Natural killer cell (primary cell): ENCODE results near the gene CRYBB3. TPM values are rescaled to one million over a fixed set of nuclear protein-coding genes. Genes with fewer than 3 reads are reported as not detected.

Source experiments
- ATAC-seq, 3 donors: fragments of 150-1000 bp in 2 of 3; fragments of 200-7000 bp in 1 of 3; cut with Tn5 transposase; 1 replicate in 1 of 3; 2 replicates in 2 of 3; pipeline ENCODE4 v1.10.0; 2021; ENCODE audit warnings: mild to moderate bottlenecking in 2 of 3, moderate library complexity in 2 of 3
- DNase-seq, 2 donors: peaks; one replicate each; pipeline versions ENCODE4 v3.0.0 to v3.0.0-alpha.2; 2013 to 2021; ENCODE audit warnings: mixed read lengths in 1 of 2
- H3K27ac ChIP-seq: one replicate; pipeline ENCODE4 v1.5.1; 2013; ENCODE audit warnings: mild to moderate bottlenecking, low read length
- H3K27me3 ChIP-seq: one replicate; pipeline ENCODE4 v1.6.1; 2013; ENCODE audit warnings: low read length; ENCODE audit not compliant: control insufficient read depth, insufficient read depth
- H3K36me3 ChIP-seq: one replicate; pipeline ENCODE4 v1.6.1; 2013; ENCODE audit warnings: low read length; ENCODE audit not compliant: control insufficient read depth, insufficient read depth
- H3K4me1 ChIP-seq: one replicate; pipeline ENCODE4 v1.6.1; 2013; ENCODE audit warnings: low read length; ENCODE audit not compliant: control insufficient read depth, insufficient read depth
- H3K4me3 ChIP-seq: one replicate; pipeline ENCODE4 v1.5.1; 2013; ENCODE audit warnings: low read length
- H3K9me3 ChIP-seq: one replicate; pipeline ENCODE4 v1.6.1; 2013; ENCODE audit warnings: low read length; ENCODE audit not compliant: control insufficient read depth, insufficient read depth
- H3K27ac Mint-ChIP-seq, 2 donors: one replicate each; pipeline ENCODE4 v1.8.0; 2022; ENCODE audit warnings: mild to moderate bottlenecking in 2 of 2, mixed read lengths in 2 of 2, moderate library complexity in 1 of 2
- H3K27me3 Mint-ChIP-seq, 2 donors: one replicate each; pipeline ENCODE4 v1.8.0; 2022; ENCODE audit warnings: low read depth in 2 of 2, mixed read lengths in 2 of 2
- H3K36me3 Mint-ChIP-seq: one replicate; pipeline ENCODE4 v1.8.0; 2022; ENCODE audit warnings: mixed read lengths
- H3K4me1 Mint-ChIP-seq, 2 donors: one replicate each; pipeline ENCODE4 v1.8.0; 2022; ENCODE audit warnings: mixed read lengths in 2 of 2
- H3K4me3 Mint-ChIP-seq: one replicate; pipeline ENCODE4 v1.8.0; 2022; ENCODE audit warnings: mild to moderate bottlenecking, moderate library complexity, mixed read lengths
- H3K9me3 Mint-ChIP-seq, 2 donors: one replicate each; pipeline ENCODE4 v1.8.0; 2022; ENCODE audit warnings: mixed read lengths in 2 of 2
- CTCF ChIP-seq: fragments of 200-600 bp; IDR thresholded peaks from one replicate; pipeline ENCODE4 v1.8.0; 2022; ENCODE audit warnings: antibody characterized with exemption
- WGBS: methylation state at CpG from one replicate; pipeline ENCODE4 v1.1.7; 2013; ENCODE audit warnings: missing lambda C conversion rate; ENCODE audit not compliant: insufficient coverage; 5-methylcytosine and 5-hydroxymethylcytosine counted together
- intact Hi-C: fragments of 100-400 bp; cut with micrococcal nuclease; formaldehyde crosslinking; loops from one replicate; pipeline ENCODE4 v1.14.2; 2022
- total RNA-seq, 4 donors: library from RNA; stranded (reverse); fragments of 120-200 nt in 1 of 4; gene quantifications; one replicate each; pipeline versions ENCODE4 v1.2.3 to v1.2.4, GENCODE V29; 2013 to 2022

CRYBB3 gene
- total RNA-seq, 3 donors from 2014 or later (not counting 1 experiment from before 2014, with no cell fraction given) = 0.68 TPM; not detected in 2

GRCh38 chr22:25186140-25186539 is 13.5 kb upstream of the CRYBB3 start:
- Mint-ChIP-seq H3K36me3 (no peaks in the 10 kb centered on the region), H3K27ac (no peak overlapping the region), H3K27me3 (peaks cover 0 to 3% of the 10 kb centered on the region in 2 donors), H3K4me3 (no peak overlapping the region), H3K4me1 (no peaks in the 10 kb centered on the region), H3K9me3 (no peaks in the 10 kb centered on the region)
- WGBS = 81% methylated on average over 3 of the region's 3 CpGs
- Histone ChIP-seq H3K9me3 (no peaks in the 10 kb centered on the region), H3K4me1 (no peaks in the 10 kb centered on the region), H3K27ac (no peak overlapping the region), H3K36me3 (no peaks in the 10 kb centered on the region), H3K27me3 (no peaks in the 10 kb centered on the region), H3K4me3 (no peak overlapping the region)
- intact Hi-C loops = no loop called here
- no peak for ATAC-seq
- TF ChIP-seq CTCF = no peak
- DNase-seq = no peak

- no peak for TF ChIP-seq CTCF
- Mint-ChIP-seq H3K36me3 (no peaks in the 10 kb centered on the region), H3K27ac (no peak overlapping the region), H3K4me1 (no peaks in the 10 kb centered on the region), H3K27me3 (no peaks in the 10 kb centered on the region), H3K9me3 (no peaks in the 10 kb centered on the region), H3K4me3 (no peak overlapping the region)
- no peaks in the 10 kb centered on the region for H3K9me3 ChIP-seq
- 81% methylated on average over 5 of the region's 6 CpGs for WGBS
- DNase-seq (no peak), ATAC-seq (no peak)
- no peaks in the 10 kb centered on the region for H3K4me1 ChIP-seq
- no peak overlapping the region for H3K27ac ChIP-seq
- no peaks in the 10 kb centered on the region for H3K27me3 ChIP-seq
- intact Hi-C loops = no loop called here
- no peaks in the 10 kb centered on the region for H3K36me3 ChIP-seq
- H3K4me3 ChIP-seq = no peak overlapping the region
Observed at GRCh38 chr22:25187469-25187868, 12.2 kb upstream of the CRYBB3 start.

- Histone ChIP-seq H3K36me3 (no peaks in the 10 kb centered on the region), H3K4me1 (no peaks in the 10 kb centered on the region), H3K9me3 (no peaks in the 10 kb centered on the region), H3K27me3 (no peaks in the 10 kb centered on the region), H3K4me3 (no peak overlapping the region), H3K27ac (no peak overlapping the region)
- no peak overlapping the region for H3K27ac Mint-ChIP-seq
- intact Hi-C loops = loop anchor here (10.0 kb wide), 1 partner anchor 582 kb away; no protein-coding TSS in a partner anchor
- ATAC-seq = no peak
- H3K4me1 Mint-ChIP-seq = no peaks in the 10 kb centered on the region
- H3K4me3 Mint-ChIP-seq = no peak overlapping the region
- no peak for DNase-seq
- no peaks in the 10 kb centered on the region for H3K9me3 Mint-ChIP-seq
- no peaks in the 10 kb centered on the region for H3K27me3 Mint-ChIP-seq
- no peaks in the 10 kb centered on the region for H3K36me3 Mint-ChIP-seq
- 89% methylated on average over 11 of the region's 12 CpGs for WGBS
- no peak for TF ChIP-seq CTCF
Observed at GRCh38 chr22:25192406-25192805, 7.3 kb upstream of the CRYBB3 start.

- ATAC-seq = no peak
- H3K27me3 Mint-ChIP-seq = no peaks in the 10 kb centered on the region
- intact Hi-C loops = loop anchor here (10.0 kb wide), 1 partner anchor 582 kb away; no protein-coding TSS in a partner anchor
- no peaks in the 10 kb centered on the region for H3K4me1 Mint-ChIP-seq
- Histone ChIP-seq H3K27me3 (no peaks in the 10 kb centered on the region), H3K27ac (no peak overlapping the region), H3K9me3 (no peaks in the 10 kb centered on the region), H3K36me3 (no peaks in the 10 kb centered on the region), H3K4me1 (no peaks in the 10 kb centered on the region), H3K4me3 (no peak overlapping the region)
- 63% methylated on average over 4 of the region's 4 CpGs for WGBS
- H3K36me3 Mint-ChIP-seq = no peaks in the 10 kb centered on the region
- no peak for TF ChIP-seq CTCF
- H3K4me3 Mint-ChIP-seq = no peak overlapping the region
- no peak overlapping the region for H3K27ac Mint-ChIP-seq
- no peak for DNase-seq
- no peaks in the 10 kb centered on the region for H3K9me3 Mint-ChIP-seq
Observed at GRCh38 chr22:25193130-25193529, 6.5 kb upstream of the CRYBB3 start.
